H1 (cell line): ENCODE results near the gene PAX6. TPM values are rescaled to one million over a fixed set of nuclear protein-coding genes. Genes with fewer than 3 reads are reported as not detected.

Experiments
- CTCF ChIA-PET: fragments of 300-600 bp; sonication (Branson Sonifier 250); formaldehyde crosslinking; loops from one replicate; lab custom pipeline; 2021; ENCODE audit not compliant: partially characterized antibody; lab: Charles Lee
- POLR2A ChIA-PET: fragments of 300-600 bp; sonication (Branson Sonifier 250); formaldehyde crosslinking; loops from one replicate; lab custom pipeline; 2021; ENCODE audit warnings: inconsistent platforms; ENCODE audit not compliant: partially characterized antibody; lab: Charles Lee
- DNase-seq, 2 experiments: peaks; one replicate each; pipeline versions ENCODE4 v3.0.0 to v3.0.0-alpha.2; 2010 to 2022; ENCODE audit warnings: low spot score in 2 of 2, low read depth in 1 of 2, mixed read lengths in 1 of 2
- FAIRE-seq: peaks from 2 replicates; lab custom pipeline; 2011; peaks lifted over from hg19 to GRCh38; lab: Jason Lieb, UNC
- H2AFZ ChIP-seq: 2 replicates; pipeline ENCODE4 v1.8.1; 2012; ENCODE audit warnings: low read length, inconsistent platforms
- H2AK5ac ChIP-seq: 2 replicates; pipeline ENCODE4 v1.6.1; 2013; ENCODE audit warnings: low read depth, low read length
- H2BK120ac ChIP-seq: replicated peaks from 2 replicates; pipeline ENCODE3; 2013; ENCODE audit warnings: low read depth, low read length, inconsistent platforms
- H2BK12ac ChIP-seq: 2 replicates; pipeline ENCODE4 v1.6.1; 2013; ENCODE audit warnings: low read depth, low read length
- H2BK15ac ChIP-seq: 2 replicates; pipeline ENCODE4 v1.6.1; 2013; ENCODE audit warnings: low read length
- H2BK20ac ChIP-seq: 2 replicates; pipeline ENCODE4 v1.6.1; 2013; ENCODE audit warnings: low read length
- H2BK5ac ChIP-seq: 2 replicates; pipeline ENCODE4 v1.6.1; 2013; ENCODE audit warnings: low read depth, low read length
- H3K14ac ChIP-seq: 2 replicates; pipeline ENCODE4 v1.6.1; 2013; ENCODE audit warnings: inconsistent platforms; ENCODE audit not compliant: insufficient read length
- H3K18ac ChIP-seq: 2 replicates; pipeline ENCODE4 v1.6.1; 2013; ENCODE audit warnings: low read length; ENCODE audit errors: extremely low read depth
- H3K23ac ChIP-seq: 2 replicates; pipeline ENCODE4 v1.6.1; 2013; ENCODE audit warnings: inconsistent platforms; ENCODE audit not compliant: insufficient read length
- H3K23me2 ChIP-seq: 2 replicates; pipeline ENCODE4 v1.6.1; 2013; ENCODE audit warnings: low read depth, low read length
- H3K27ac ChIP-seq: 2 replicates; pipeline ENCODE4 v1.6.1; 2011; ENCODE audit warnings: low read depth, low read length, inconsistent platforms
- H3K27me3 ChIP-seq, 4 experiments: replicated peaks in 1 of 4; 1 replicate in 1 of 4; 2 replicates in 3 of 4; pipeline versions ENCODE4 v1.6.1 to v1.8.1; 2011 to 2013; ENCODE audit warnings: low read length in 3 of 4, mild to moderate bottlenecking in 3 of 4, inconsistent platforms in 2 of 4, mixed read lengths in 2 of 4, moderate library complexity in 1 of 4; ENCODE audit not compliant: control insufficient read depth in 3 of 4, insufficient read depth in 3 of 4; ENCODE audit errors: extremely low read depth in 1 of 4
- H3K36me3 ChIP-seq, 4 experiments: 2 replicates each; pipeline versions ENCODE4 v1.6.1 to v1.8.1; 2011 to 2013; ENCODE audit warnings: mild to moderate bottlenecking in 4 of 4, low read length in 3 of 4, moderate library complexity in 2 of 4, control low read depth in 1 of 4, inconsistent platforms in 1 of 4; ENCODE audit not compliant: insufficient read depth in 4 of 4, control insufficient read depth in 2 of 4
- H3K4ac ChIP-seq: replicated peaks from 2 replicates; pipeline ENCODE3; 2013; ENCODE audit warnings: low read length, low read depth, mixed read lengths, inconsistent platforms; ENCODE audit not compliant: insufficient read length
- H3K4me1 ChIP-seq, 4 experiments: replicated peaks in 1 of 4; 1 replicate in 1 of 4; 2 replicates in 3 of 4; pipeline versions ENCODE4 v1.6.1 to v1.8.1; 2011 to 2013; ENCODE audit warnings: low read length in 3 of 4, inconsistent platforms in 2 of 4, mixed read lengths in 1 of 4; ENCODE audit not compliant: insufficient read depth in 4 of 4, control insufficient read depth in 3 of 4
- H3K4me2 ChIP-seq, 2 experiments: 2 replicates each; pipeline versions ENCODE4 v1.6.1 to v1.8.1; 2011 to 2013; ENCODE audit warnings: low read depth in 2 of 2, low read length in 2 of 2, control low read depth in 1 of 2, inconsistent platforms in 1 of 2, mild to moderate bottlenecking in 1 of 2; ENCODE audit not compliant: insufficient read depth in 1 of 2
- H3K4me3 ChIP-seq, 4 experiments: fragments of 200-600, 300-600 bp in 1 of 4; sonication (generic), shearing (Covaris generic), sonication (Bioruptor Twin) in 1 of 4; 2 replicates each; pipeline versions ENCODE4 v1.5.1 to v1.8.1; 2011 to 2016; ENCODE audit warnings: low read length in 4 of 4, low read depth in 3 of 4, control low read depth in 2 of 4, inconsistent platforms in 2 of 4, mild to moderate bottlenecking in 2 of 4, mixed read lengths in 1 of 4, moderate library complexity in 1 of 4; ENCODE audit not compliant: insufficient read depth in 2 of 4; ENCODE audit errors: extremely low read depth in 1 of 4
- H3K56ac ChIP-seq: replicated peaks from 2 replicates; pipeline ENCODE3; 2013; ENCODE audit warnings: low read depth, mild to moderate bottlenecking, mixed read lengths, low read length, inconsistent platforms; ENCODE audit not compliant: insufficient read length
- H3K79me1 ChIP-seq: 2 replicates; pipeline ENCODE4 v1.6.1; 2013; ENCODE audit warnings: low read depth, low read length, control low read depth
- H3K79me2 ChIP-seq, 2 experiments: 2 replicates each; pipeline versions ENCODE4 v1.6.1 to v1.8.1; 2012 to 2013; ENCODE audit warnings: low read length in 2 of 2, mild to moderate bottlenecking in 2 of 2, inconsistent platforms in 1 of 2; ENCODE audit not compliant: insufficient read depth in 2 of 2, control insufficient read depth in 1 of 2
- H3K9ac ChIP-seq, 4 experiments: replicated peaks in 1 of 4; 1 replicate in 1 of 4; 2 replicates in 3 of 4; pipeline versions ENCODE4 v1.6.1 to v1.8.1; 2011 to 2013; ENCODE audit warnings: low read depth in 3 of 4, low read length in 3 of 4, control low read depth in 2 of 4, mild to moderate bottlenecking in 2 of 4, moderate library complexity in 2 of 4, inconsistent platforms in 1 of 4; ENCODE audit errors: extremely low read depth in 1 of 4
- H3K9me3 ChIP-seq, 2 experiments: 2 replicates each; pipeline versions ENCODE4 v1.6.1 to v1.8.1; 2012 to 2013; ENCODE audit warnings: mild to moderate bottlenecking in 2 of 2, moderate library complexity in 2 of 2, control low read depth in 1 of 2, inconsistent platforms in 1 of 2, low read depth in 1 of 2, low read length in 1 of 2, mixed read lengths in 1 of 2; ENCODE audit not compliant: insufficient read depth in 2 of 2
- H4K20me1 ChIP-seq, 2 experiments: replicated peaks in 1 of 2; 2 replicates each; pipeline versions ENCODE3 to v1.8.1; 2011 to 2013; ENCODE audit warnings: inconsistent platforms in 2 of 2, low read length in 2 of 2, mild to moderate bottlenecking in 1 of 2; ENCODE audit not compliant: insufficient read depth in 2 of 2, control insufficient read depth in 1 of 2
- H4K5ac ChIP-seq: 2 replicates; pipeline ENCODE4 v1.6.1; 2013; ENCODE audit warnings: low read length, low read depth, mixed read lengths, inconsistent platforms; ENCODE audit not compliant: insufficient read length
- H4K8ac ChIP-seq: 2 replicates; pipeline ENCODE4 v1.8.0; 2013; ENCODE audit warnings: mild to moderate bottlenecking, moderate library complexity, low read length, inconsistent platforms; ENCODE audit not compliant: insufficient read depth; ENCODE audit errors: extremely low read depth
- H4K91ac ChIP-seq: replicated peaks from 2 replicates; pipeline ENCODE3; 2013; ENCODE audit warnings: low read length, mixed read lengths, inconsistent platforms; ENCODE audit not compliant: insufficient read length
- CREB1 ChIP-seq: IDR thresholded peaks from 2 replicates; pipeline ENCODE4 v1.6.1; 2012; ENCODE audit warnings: inconsistent platforms
- CTCF ChIP-seq, 3 experiments: IDR thresholded peaks; 1 replicate in 2 of 3; 2 replicates in 1 of 3; pipeline versions ENCODE4 v1.5.1 to v1.6.1; 2011; ENCODE audit warnings: low read length in 3 of 3, mild to moderate bottlenecking in 3 of 3, inconsistent platforms in 2 of 3, low read depth in 1 of 3, moderate library complexity in 1 of 3; ENCODE audit not compliant: insufficient read depth in 1 of 3; ENCODE audit errors: control extremely low read depth in 1 of 3
- KDM4A ChIP-seq: IDR thresholded peaks from one replicate; pipeline ENCODE4 v1.7.1; 2012; ENCODE audit warnings: low read depth, mild to moderate bottlenecking, moderate library complexity, low read length, inconsistent platforms; ENCODE audit not compliant: severe bottlenecking
- TCF12 ChIP-seq: IDR thresholded peaks from 2 replicates; pipeline ENCODE4 v1.6.1; 2011; ENCODE audit warnings: low read depth, mild to moderate bottlenecking, low read length
- WGBS, 2 experiments: shearing (Covaris generic) in 1 of 2; methylation state at CpG; one replicate each; pipeline versions ENCODE4 v1.1.6 to v1.1.7; 2013 to 2015; ENCODE audit warnings: low lambda C conversion rate in 2 of 2, mixed read lengths in 2 of 2, inconsistent platforms in 1 of 2, low coverage in 1 of 2, missing lambda C conversion rate in 1 of 2; ENCODE audit not compliant: insufficient replicate concordance in 2 of 2, insufficient coverage in 1 of 2, insufficient read length in 1 of 2; ENCODE audit errors: extremely low coverage in 1 of 2, missing lambda C conversion rate in 1 of 2; 5-methylcytosine and 5-hydroxymethylcytosine counted together
- polyA plus RNA-seq, 7 experiments: library from polyadenylated mRNA; depleted of rRNA in 3 of 7; stranded (reverse) in 5 of 7; unstranded in 2 of 7; fragments of >200 nt in 5 of 7; fragments of 200-250 nt in 2 of 7; gene quantifications; 1 replicate in 5 of 7; 2 replicates in 1 of 7; 4 replicates in 1 of 7; pipeline versions ENCODE4 v1.2.1 to v1.2.3, GENCODE V29; 2011 to 2013; ENCODE audit warnings: missing spikeins in 2 of 7, mixed read lengths in 2 of 7
- total RNA-seq: library from RNA; stranded (reverse); fragmentation: NEBNext Ultra II Directional; extraction: Animal tissue kit (Norgen Biotek cat#: 25700); gene quantifications from 2 replicates; pipeline ENCODE4 v1.2.1, GENCODE V29; 2021

The PAX6 gene
- total and polyA plus RNA-seq, 2 of the 8 experiments (the other 6 are each of a cell fraction or from before 2014, with no cell fraction given), result 0.30 to 0.65 TPM

- Histone ChIP-seq H3K4me1 (peaks cover 0 to 5% (median 2%) of the 10 kb centered on the region in 4 experiments; a peak in 3 of 7 replicates), H4K91ac (no peak overlapping the region), H3K36me3 (no peaks in the 10 kb centered on the region), H3K9ac (no peak overlapping the region), H4K20me1 (no peaks in the 10 kb centered on the region), H3K18ac (no peak overlapping the region), H3K4me2 (no peak overlapping the region), H3K9me3 (no peaks in the 10 kb centered on the region), H2BK12ac (no peak overlapping the region), H2BK15ac (no peak overlapping the region), H3K23ac (no peak overlapping the region), H4K8ac (no peak overlapping the region), H3K4ac (no peak overlapping the region), H2BK120ac (no peak overlapping the region)
- 82% methylated on average over 2 of the region's 2 CpGs; no CpG with 5 or more reads in 1 of the 2 experiments for WGBS, 2 experiments
- TF ChIP-seq KDM4A, result no peak
- no peak for TF ChIP-seq TCF12
- no peak for TF ChIP-seq CREB1
- no peak for TF ChIP-seq CTCF (IDR thresholded peaks at IDR 0.05; ENCODE audit: control extremely low read depth in 1 of 3, insufficient read depth in 1 of 3, low read depth in 1 of 3, low read length in 3 of 3)
- TF ChIP-seq, all 59 proteins: peak for 0
- no peak overlapping the region for H2AFZ ChIP-seq
- no peaks in the 10 kb centered on the region for H3K79me1 ChIP-seq
- no peak overlapping the region for H3K27ac ChIP-seq
- ChIA-PET CTCF (interaction anchor here (1.3 to 3.2 kb wide), 3 partner anchors 11 to 23 kb away, joined by 3 to 14 read pairs (median 9); no protein-coding TSS in a partner anchor), POLR2A (no interaction called here)
- no peaks in the 10 kb centered on the region for H3K23me2 ChIP-seq
- H3K14ac ChIP-seq, result no peak overlapping the region
- no peak for FAIRE-seq
- no peak overlapping the region for H2AK5ac ChIP-seq
- H2BK5ac ChIP-seq, result no peak overlapping the region
- H3K56ac ChIP-seq, result no peak overlapping the region
- no peak overlapping the region for H2BK20ac ChIP-seq
- no peaks in the 10 kb centered on the region for H3K27me3 ChIP-seq
- H3K4me3 ChIP-seq, result no peak overlapping the region
- no peak for DNase-seq
- no peaks in the 10 kb centered on the region for H3K79me2 ChIP-seq
- no peak overlapping the region for H4K5ac ChIP-seq
Observed at GRCh38 chr11:31847761-31848160, 36.6 kb upstream of the PAX6 start.
